GM19452 (cell line): ENCODE data around the gene MYH15.
"Not testable (repeated sequence)": the region's sequence is repeated elsewhere in the genome, so short reads cannot be mapped to it uniquely, and the experiment has no call there.

Experiments used
- ATAC-seq: cut with Tn5 transposase; IDR thresholded peaks from one replicate; pipeline ENCODE4 v1.9.1; 2021; ENCODE audit not compliant: unreplicated experiment

Gene MYH15

GRCh38 chr3:108393128-108393900 lies 117.1 kb downstream of the MYH15 start:
- no peak for ATAC-seq

GRCh38 chr3:108391917-108392593 lies 118.3 kb downstream of the MYH15 start:
- ATAC-seq = no peak

- ATAC-seq = no peak
Measured at GRCh38 chr3:108389372-108389771, 121.0 kb downstream of the MYH15 start.

GRCh38 chr3:108388136-108389132 lies 122.0 kb downstream of the MYH15 start:
- ATAC-seq = peak; percentile 72

- no peak for ATAC-seq
Measured at GRCh38 chr3:108387063-108387462, 123.3 kb downstream of the MYH15 start.

- no peak for ATAC-seq
Measured at GRCh38 chr3:108383306-108383705, 127.1 kb downstream of the MYH15 start.

GRCh38 chr3:108381529-108382140 lies 128.8 kb downstream of the MYH15 start:
- ATAC-seq = no peak

GRCh38 chr3:108380128-108380795 lies 130.1 kb downstream of the MYH15 start:
- ATAC-seq = no peak

- ATAC-seq = not testable (repeated sequence)
Measured at GRCh38 chr3:108378952-108379342, 131.4 kb downstream of the MYH15 start.

GRCh38 chr3:108378153-108378951 lies 132.0 kb downstream of the MYH15 start:
- no peak for ATAC-seq

GRCh38 chr3:108377384-108377783 lies 133.0 kb downstream of the MYH15 start:
- no peak for ATAC-seq

GRCh38 chr3:108376026-108376425 lies 134.4 kb downstream of the MYH15 start:
- ATAC-seq = no peak

GRCh38 chr3:108359011-108359410 lies 151.4 kb downstream of the MYH15 start:
- ATAC-seq = no peak

GRCh38 chr3:108357042-108357441 lies 153.4 kb downstream of the MYH15 start:
- ATAC-seq = no peak

GRCh38 chr3:108354562-108354961 lies 155.8 kb downstream of the MYH15 start:
- ATAC-seq = no peak

GRCh38 chr3:108352176-108352575 lies 158.2 kb downstream of the MYH15 start:
- ATAC-seq = no peak

GRCh38 chr3:108346301-108347227 lies 163.8 kb downstream of the MYH15 start:
- no peak for ATAC-seq

GRCh38 chr3:108345492-108346205 lies 164.7 kb downstream of the MYH15 start:
- ATAC-seq = no peak
